GM18909 (cell line): ENCODE measurements around the gene ECI1.
"Not testable (repeated sequence)": the region's sequence is repeated elsewhere in the genome, so short reads cannot be mapped to it uniquely, and the experiment has no call there.

Experiments
- ATAC-seq: cut with Tn5 transposase; IDR thresholded peaks from one replicate; pipeline ENCODE4 v1.9.1; 2021; ENCODE audit warnings: mild to moderate bottlenecking; ENCODE audit not compliant: unreplicated experiment, poor library complexity

ECI1 gene

GRCh38 chr16:2258530-2258929 is 7.1 kb upstream of the ECI1 start:
- ATAC-seq: not testable (repeated sequence)

DNA sequence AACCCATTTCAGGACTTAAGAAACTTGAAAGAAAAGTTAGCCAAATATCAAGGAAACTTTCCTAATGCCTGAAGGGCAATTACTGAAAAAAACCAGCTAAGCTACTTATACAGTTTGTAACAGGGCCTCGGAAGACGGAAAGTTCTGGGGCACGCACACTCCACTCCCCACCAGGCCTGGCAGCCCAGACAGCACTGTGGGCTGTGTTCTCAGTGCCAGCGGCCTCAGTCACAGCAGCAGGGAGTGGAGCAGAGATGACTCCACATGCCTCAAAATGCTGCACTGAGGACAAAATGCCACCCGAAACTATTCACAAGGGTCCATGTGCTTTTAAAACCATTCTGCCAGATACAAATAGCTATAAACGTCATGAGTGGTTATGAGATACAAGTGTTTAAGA is 6.3 kb upstream of the ECI1 start:
- no peak for ATAC-seq

DNA sequence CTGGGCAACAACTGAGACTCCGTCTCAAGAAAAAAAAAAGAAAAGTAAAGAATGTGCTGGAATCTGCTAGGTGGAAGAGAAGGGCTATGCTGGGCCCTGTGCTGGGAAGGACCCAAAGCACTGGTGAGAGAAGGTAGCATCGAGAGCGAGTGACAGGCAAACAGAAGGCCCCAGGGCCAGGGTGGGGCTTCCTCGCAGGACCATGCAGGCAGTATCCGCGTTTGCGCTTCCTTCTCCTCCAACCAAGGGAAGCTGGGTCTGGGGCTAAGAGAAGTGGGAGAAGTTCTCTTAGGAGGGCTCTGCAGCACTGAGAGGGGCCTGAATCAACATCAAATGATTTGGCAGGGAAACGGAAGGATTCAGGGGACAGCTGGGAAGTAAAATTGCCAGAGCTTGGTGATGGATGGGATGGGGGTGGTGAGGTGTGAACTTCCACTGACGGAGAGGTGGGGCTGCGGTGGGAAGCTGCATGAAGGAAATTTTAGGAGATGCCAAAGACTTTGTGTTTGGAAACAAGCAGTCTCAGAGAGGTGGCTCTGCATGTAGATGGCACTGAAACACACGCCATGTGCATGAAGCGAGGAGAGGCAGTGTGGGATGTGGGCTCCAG is 5.2 kb upstream of the ECI1 start:
- ATAC-seq: no peak

DNA sequence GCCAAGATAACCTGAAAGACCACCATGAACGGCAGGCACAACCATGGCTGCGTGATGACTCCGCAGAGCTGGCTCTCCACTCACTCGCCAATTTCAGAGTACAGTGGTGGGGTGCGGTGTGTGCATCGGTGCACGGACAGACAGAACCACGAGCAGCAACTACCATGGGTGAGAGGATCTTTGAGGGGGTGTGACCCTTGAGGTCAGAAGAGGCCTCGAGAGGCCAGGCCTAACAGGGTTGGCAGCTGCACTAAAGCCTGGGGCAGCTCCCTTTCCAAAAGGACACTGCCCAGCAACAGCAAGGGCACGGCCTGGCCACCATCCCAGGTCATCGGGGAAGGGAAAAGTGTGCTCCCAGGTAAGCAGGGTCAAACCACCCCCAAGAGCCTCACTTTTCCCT is 1.9 kb upstream of the ECI1 start:
- ATAC-seq: no peak

DNA sequence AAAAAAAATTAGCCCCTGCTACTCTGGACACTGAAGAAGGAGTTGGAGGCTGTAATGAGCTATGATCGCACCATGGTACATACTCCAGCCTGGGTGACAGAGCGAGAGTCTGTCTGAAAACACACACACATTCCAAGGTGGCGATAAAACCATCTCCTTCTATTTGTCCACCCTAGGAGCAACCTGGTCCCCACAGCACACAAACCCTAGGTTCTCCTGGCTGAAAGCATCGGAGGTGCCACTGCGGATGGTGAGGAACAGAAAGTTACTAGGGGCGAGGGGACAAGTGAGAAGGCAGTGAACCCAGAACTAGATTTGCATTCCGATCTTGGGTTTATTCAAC is 1.4 kb upstream of the ECI1 start:
- ATAC-seq: no peak

DNA sequence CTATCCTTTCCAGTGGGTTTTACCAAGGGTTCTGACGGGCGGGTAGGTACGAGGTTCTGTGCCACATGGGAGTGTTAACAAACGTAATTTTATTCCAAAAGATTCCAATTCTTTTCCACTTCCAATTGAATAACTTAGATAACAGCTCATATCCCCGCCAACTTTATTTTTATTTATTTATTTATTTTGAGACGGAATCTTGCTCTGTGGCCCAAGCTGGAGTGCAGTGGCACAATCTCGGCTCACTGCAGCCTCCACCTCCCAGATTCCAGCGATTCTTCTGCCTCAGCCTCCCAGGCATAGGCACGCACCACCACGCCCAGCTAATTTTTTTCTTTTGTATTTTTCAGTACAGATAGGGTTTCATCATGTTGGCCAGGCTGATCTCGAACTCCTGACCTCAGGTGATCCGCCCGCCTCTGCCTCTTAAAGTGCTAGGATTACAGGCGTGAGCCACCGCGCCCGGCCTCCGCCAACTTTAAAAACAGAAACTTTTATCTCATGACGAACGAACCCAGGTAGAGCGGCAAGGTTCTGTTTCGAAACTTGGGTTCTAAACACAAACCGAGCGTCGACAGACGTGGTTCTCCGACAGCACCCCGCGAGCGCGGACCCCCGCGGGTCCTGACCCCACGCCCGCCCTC is 613 bp downstream of the ECI1 start:
- no peak for ATAC-seq

GRCh38 chr16:2246301-2246885 is 5.0 kb downstream of the ECI1 start:
- ATAC-seq: no peak

- no peak for ATAC-seq
These were observed 6.2 kb downstream of the ECI1 start for GRCh38 chr16:2244926-2245795.

- no peak for ATAC-seq
These were observed 7.1 kb downstream of the ECI1 start for GRCh38 chr16:2244301-2244700.

GRCh38 chr16:2243781-2244180 is 7.6 kb downstream of the ECI1 start:
- no peak for ATAC-seq

DNA sequence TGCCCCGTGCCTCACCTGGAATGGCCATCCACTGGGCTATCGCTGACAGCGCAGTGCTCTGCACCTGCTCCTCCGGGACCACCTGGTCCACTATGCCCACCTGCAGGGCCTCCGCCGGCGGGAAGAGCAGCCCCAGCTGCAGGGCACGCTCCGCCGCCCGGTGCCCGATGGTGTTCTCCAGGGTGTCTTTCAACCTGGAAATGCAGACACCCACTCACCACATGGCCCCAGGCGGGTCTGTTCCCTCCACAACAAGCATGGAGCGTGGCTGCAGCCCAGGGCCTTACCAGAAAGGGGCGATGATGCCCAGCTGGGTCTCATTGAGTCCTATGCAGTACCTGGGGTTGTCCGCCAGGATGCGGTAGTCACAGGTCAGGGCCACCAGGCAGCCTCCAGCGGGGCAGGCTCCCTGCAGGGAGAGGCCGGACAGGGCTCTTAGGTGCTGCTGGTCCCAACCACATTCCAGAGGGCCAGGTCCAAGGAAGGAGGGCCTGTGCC is 8.3 kb downstream of the ECI1 start:
- ATAC-seq: no peak

DNA sequence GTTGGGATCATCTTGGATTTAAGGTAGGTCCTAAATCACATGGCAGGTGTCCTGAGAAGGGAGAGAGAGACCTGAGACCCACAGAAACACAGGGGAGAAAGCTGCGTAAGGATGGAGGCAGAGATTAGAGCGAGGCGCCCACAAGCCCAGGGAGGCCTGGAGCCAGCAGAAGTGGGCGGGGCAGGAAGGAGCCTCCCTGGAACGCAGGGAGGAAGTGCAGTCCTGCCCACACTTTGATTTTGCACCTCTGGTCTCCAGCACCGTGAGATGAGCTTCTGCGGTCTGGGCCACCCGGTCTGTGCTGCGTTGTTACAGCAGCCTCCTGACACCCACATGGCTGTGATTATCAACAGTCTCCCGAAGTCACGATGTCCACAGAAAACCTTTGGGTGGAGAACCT is 8.8 kb downstream of the ECI1 start:
- no peak for ATAC-seq

GRCh38 chr16:2240331-2240730 is 11.1 kb downstream of the ECI1 start:
- not testable (repeated sequence) for ATAC-seq

DNA sequence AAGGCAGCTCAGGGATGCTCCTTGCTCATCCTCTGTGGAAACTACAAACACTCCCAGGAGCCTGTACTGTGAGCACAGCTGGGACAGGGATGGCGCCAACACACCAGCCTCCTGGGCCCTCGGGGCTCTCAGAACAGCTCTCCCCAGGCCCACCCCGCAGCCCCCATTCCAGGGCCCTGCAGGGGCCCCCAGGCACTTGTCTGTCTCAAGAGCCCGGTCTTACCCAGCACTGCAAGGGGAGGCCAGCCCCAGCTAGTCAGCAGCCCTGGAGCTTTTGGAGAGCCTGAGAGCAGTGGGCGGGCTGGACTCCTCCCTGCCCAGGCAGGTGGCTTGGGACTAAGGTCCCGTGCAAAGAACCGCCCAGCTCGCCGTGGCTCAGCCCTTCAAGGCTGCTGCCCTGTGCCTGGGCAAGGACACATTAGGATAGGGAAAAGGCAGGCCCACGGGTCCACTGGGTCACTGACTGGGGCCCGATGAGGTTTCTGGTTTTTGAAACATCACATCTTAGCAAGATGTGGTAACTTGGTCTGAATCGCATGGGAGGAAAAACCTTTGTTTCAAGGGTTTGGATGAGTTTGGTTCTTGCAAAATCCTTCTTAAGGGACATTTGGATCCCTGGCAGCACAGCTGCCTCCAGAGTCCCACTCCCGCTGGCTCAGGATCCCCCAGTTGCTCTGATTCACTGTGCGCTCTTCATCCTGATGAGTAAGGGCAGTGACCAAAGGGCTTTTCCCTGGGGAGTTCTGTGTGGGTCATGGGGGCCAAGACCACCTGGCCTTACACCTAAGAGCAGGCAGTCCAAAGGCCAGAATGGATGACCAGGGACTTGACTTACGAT is 12.3 kb downstream of the ECI1 start:
- ATAC-seq: no peak

DNA sequence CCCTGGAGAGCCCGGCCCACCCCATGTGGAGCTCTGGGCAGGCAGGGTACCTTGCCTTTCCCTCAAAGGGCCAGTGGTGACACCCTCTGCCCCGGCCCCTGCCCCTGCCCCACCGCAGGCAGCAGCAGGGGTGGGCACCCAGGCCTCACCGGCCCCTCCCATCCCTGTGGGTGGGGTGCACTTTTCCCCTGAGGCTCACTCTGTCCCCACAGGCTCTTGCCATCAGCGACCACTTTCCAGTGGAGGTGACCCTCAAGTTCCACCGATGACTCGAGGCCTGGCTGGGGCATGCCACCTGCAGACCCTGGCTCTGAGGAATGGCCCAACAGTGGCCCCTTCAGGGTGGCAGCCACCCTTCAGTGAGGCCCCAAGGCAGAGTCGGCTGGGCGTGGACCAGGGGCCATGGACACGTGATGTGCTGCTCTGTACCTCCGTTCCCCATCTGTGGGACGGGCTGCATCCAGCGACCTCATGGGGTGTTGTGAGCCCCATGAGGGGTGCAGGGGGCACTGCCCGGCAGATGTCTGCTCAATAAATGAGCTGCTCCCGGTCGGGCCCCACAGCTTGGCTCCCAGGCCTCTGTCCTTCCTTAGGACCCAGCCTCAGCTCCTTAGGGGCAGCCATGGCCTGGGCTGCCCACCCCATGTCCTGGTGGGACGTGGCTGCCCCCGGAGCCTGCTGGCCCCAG is 13.1 kb downstream of the ECI1 start:
- ATAC-seq: no peak

DNA sequence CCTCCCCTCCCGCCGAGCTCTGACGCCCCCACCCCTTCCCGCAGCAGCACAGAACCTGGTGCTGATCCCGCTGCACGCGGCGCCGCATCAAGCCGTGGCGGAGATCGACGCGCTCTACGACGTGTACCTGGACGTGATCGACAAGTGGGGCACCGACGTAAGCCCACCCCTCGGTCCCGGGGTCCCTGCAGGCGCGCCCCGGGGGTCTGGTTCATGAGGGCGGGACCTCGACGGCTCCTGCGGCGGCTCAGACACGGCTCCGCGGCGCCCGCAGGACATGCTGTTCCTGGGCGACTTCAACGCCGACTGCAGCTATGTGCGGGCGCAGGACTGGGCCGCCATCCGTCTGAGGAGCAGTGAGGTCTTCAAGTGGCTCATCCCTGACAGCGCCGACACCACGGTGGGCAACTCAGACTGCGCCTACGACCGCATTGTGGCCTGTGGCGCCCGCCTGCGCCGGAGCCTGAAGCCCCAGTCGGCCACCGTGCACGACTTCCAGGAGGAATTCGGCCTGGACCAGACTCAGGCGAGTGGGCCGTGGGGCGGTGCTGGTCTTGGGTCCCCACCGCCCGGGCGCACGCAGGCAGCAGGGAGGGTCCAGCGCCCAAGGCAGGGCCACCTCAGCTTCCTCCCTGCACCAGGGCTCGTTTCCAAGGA is 13.8 kb downstream of the ECI1 start:
- no peak for ATAC-seq

- ATAC-seq: no peak
These were observed 14.3 kb downstream of the ECI1 start for GRCh38 chr16:2237102-2237482.

DNA sequence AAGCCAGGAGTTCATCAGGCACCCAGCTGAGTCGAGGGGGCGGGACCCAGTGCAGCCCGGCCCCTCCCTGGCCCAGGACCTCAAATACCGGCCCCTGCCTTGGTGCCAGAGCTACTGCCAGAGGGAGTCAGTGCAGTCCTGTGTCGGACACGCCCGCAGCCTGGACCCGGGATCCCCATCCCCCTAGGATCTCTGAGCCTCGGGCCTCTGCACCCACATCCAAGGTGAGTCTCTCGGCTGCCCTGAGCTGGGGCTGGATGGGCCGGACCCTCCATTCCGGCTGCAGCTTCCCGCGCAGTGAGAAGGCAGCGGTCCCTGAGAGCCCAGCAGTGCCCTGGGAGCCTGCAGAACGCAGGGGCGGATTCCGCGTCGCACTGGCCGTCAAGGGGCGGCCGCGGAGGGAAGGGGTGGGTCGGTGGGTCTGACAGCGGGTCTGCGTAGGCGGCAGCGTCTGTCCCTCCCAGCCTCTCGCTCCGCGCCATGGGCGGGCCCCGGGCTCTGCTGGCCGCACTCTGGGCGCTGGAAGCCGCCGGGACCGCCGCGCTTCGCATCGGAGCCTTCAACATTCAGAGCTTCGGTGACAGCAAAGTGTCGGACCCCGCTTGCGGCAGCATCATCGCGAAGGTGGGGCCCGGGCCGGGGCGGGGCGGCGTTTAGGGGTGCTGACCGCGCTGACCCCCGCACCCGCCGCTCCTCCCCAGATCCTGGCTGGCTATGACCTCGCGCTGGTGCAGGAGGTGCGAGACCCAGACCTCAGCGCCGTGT is 14.9 kb downstream of the ECI1 start, which contains the start of gene DNASE1L2:
Gene DNASE1L2 (plus strand): TSS at position 108 of the 765 bp plus-strand sequence. CDS start 373 bp downstream, at position 481.
- ATAC-seq: no peak
